NB4 (cell line): ENCODE results near the gene NUTM2E.
"Not testable (repeated sequence)": the region's sequence is repeated elsewhere in the genome, so short reads cannot be mapped to it uniquely, and the experiment has no call there.

Source experiments
- DNase-seq: peaks from one replicate; pipeline ENCODE4 v3.0.0; 2010; ENCODE audit warnings: low read depth
- H3K4me3 ChIP-seq: one replicate; pipeline ENCODE4 v1.5.1; 2011; ENCODE audit warnings: mild to moderate bottlenecking, low read depth, low read length, moderate library complexity
- TF ChIP-seq, protein P1 (sequence below): IDR thresholded peaks from 2 replicates; pipeline ENCODE4 v1.6.1; 2011; ENCODE audit warnings: low read depth, low read length
- TF ChIP-seq, protein P2 (sequence below): IDR thresholded peaks from one replicate; pipeline ENCODE4 v1.5.1; 2012; ENCODE audit warnings: low read depth, low read length

NUTM2E gene, protein sequence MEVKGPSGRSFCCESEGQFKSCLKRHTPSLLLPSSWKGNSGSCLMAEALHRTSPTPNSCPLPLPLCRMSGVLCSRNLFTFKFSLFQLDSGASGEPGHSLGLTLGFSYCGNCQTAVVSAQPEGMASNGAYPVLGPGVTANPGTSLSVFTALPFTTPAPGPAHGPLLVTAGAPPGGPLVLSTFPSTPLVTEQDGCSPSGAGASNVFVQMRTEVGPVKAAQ (N-terminal part only)

DNA sequence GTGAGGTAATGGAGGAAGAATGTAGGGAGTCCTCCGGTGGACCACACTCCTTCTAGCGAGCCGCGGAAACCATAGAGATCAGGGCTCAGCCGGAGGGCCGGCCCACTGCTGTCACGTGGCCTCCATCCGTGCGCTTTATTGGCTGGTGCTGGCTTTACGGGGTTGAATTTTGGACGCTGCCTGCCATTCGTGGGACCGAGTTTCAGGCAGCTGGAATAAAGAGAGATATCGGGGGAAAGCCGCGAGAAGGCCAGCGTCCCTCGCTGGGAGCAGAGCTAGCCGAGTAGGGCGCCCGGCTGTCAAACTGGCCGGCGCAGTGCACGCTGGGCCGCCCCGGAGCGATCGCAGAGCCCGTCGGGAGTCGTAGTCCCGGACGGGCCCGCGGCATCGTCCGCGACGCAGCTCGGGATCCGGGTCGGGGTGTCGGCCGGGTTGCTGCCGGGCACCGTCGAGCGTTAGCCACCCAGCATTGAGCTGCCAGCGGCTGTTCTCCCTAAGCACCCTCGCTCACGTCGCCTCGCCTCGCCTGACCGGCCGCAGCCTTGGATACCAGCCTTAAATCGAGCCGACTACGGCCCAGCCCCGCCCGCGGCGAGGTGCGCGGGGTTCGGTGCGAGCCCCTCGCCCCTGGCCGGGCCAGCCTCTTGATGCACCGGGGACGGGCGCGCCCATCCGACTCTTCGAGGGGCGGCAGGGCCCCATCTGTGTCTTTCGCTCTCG is at the start of gene NUTM2E:
TSS of gene NUTM2E (plus strand) at position 244 of the 720 bp plus-strand sequence. CDS start 15,002 bp downstream, outside the sequence.
- peak within 1 kb of the TSS; percentile 58 for H3K4me3 ChIP-seq
- TF ChIP-seq, protein P1, sequence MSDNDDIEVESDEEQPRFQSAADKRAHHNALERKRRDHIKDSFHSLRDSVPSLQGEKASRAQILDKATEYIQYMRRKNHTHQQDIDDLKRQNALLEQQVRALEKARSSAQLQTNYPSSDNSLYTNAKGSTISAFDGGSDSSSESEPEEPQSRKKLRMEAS: peak; percentile 41
- peak; percentile 86 for DNase-seq

DNA sequence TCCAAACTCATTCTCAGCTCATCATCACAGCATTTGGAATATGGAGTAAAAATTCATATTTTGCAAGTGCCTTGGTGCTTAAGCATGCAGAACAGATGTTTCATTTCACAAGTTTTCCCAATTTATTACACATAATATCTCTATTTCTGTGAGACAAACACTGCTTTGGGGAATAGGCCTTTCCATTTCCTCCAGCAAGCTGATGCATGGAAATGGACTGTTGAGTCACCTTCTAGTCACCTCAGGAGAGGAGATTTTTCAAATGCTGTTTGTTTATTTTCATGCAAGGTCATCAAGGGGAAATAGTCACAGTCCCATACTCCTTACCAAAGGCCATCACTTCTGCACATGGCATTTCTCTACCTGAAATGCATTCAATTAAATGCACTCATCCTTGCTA is 48.5 kb upstream of the NUTM2E start:
- not testable (repeated sequence) for DNase-seq, H3K4me3 ChIP-seq

DNA sequence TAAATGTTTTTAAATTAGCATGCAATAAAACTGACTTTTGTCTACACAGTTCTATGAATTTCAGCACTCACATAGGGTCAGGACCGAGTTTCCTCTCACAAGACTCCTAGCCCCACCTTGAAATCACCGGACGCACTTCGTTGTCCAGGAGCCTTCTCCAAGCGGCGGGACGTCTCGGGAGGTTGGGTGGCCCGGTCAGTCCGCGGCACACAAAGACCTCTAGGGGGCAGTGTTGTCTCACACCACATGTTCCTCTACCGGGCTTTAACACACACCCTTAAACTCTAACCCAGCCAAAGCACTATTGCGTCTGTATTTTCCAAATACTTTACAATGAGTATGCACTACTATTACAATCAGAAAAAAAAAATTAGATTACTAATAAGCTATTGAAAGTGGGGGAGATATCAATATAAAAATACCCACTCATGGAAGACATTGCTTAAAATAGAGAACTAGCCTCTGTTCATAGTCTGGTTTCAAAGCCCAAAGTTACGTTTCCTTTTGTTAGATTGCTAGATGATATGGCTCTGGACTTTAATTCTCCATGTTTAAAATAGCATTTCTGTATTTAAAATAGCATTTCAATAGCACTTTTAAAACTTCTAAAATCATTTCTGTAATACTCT is 47.1 kb upstream of the NUTM2E start:
- peak; percentile 70 for DNase-seq
- not testable (repeated sequence) for H3K4me3 ChIP-seq
- TF ChIP-seq, protein P2, sequence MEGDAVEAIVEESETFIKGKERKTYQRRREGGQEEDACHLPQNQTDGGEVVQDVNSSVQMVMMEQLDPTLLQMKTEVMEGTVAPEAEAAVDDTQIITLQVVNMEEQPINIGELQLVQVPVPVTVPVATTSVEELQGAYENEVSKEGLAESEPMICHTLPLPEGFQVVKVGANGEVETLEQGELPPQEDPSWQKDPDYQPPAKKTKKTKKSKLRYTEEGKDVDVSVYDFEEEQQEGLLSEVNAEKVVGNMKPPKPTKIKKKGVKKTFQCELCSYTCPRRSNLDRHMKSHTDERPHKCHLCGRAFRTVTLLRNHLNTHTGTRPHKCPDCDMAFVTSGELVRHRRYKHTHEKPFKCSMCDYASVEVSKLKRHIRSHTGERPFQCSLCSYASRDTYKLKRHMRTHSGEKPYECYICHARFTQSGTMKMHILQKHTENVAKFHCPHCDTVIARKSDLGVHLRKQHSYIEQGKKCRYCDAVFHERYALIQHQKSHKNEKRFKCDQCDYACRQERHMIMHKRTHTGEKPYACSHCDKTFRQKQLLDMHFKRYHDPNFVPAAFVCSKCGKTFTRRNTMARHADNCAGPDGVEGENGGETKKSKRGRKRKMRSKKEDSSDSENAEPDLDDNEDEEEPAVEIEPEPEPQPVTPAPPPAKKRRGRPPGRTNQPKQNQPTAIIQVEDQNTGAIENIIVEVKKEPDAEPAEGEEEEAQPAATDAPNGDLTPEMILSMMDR: peak; percentile 48

DNA sequence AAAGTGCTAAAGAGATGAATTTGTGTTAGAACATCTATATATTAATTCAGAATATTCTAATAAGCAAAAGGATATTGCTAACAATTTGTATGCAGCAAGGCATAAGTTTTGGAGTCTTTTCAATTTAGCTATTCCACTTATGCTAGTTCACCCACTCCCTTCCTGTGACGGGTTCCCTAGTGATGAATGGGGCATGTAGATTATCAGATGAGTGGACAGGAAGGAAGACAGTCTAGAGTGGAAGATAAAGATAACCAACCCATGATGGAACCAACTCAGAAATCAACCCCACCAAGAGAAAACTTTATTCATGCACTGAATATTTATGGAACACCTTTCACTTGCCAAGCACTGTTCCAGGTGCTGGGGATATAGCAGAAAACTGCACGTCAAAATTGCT is 46.5 kb upstream of the NUTM2E start:
- not testable (repeated sequence) for DNase-seq

DNA sequence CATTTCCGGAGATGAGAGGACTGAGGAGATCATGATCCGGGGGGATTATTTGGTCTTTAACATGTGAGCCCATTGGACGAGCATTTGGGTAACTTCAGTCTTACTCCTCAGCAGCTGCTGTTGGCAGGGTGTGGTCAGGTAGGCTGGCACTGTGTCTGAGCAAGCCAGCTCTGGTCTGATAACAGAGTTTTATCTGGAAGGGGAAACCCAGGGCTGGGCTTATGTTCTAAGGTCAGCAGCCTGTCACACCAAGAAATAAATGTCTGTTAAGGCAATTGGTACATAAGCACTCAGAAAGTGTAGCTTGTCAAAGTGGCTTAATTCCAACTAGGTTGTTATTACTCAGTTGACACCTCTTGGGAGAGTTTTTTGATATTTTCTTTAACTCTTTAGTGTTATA is 45.0 kb upstream of the NUTM2E start:
- DNase-seq, H3K4me3 ChIP-seq: not testable (repeated sequence)

More for the DNA sequence above, 46.5 kb upstream of the NUTM2E start:
- H3K4me3 ChIP-seq: not testable (repeated sequence)

DNA sequence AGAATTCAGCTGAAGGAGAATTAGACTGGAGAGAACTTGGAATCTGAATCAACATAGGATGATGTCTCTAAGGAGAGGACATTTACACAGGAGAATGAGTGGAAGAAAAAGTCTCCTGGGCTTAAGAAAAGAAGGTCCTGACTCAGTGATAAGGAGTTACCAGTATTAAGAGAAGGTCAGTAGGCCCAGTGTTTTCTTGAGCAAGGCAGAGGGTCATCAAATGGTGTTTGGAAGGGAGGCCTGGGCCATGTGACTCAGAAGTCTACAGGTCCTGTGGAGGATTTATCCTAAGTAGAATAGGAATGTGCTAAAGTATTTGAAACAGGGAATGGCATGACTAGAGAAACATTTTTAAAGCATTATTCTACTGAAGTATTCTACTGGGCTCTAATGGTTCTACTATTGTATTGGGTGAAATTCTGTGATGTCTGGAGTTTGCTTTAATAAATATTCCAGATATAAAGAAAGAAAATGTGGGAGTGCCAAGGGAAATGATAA is 39.0 kb upstream of the NUTM2E start:
- not testable (repeated sequence) for DNase-seq, H3K4me3 ChIP-seq

DNA sequence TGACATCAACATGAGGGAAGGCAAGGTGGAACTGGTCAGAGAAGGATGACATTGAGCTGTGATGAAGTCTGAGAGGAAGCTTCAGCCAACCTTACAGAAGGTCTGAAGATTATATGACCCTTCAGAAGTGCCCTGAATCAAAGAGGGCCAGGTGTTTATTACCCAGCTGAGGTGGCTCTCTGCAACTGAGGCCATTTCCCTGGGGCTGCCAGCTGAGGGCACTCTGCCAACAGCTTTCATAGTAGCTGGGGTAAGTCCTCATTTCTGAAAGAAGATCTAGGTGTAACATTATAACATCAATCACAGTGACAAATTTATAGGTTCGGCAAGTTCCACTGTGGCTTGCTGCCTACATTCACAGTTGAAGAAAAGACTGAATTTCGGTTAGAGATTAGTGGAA is 37.2 kb upstream of the NUTM2E start:
- not testable (repeated sequence) for H3K4me3 ChIP-seq, DNase-seq

DNA sequence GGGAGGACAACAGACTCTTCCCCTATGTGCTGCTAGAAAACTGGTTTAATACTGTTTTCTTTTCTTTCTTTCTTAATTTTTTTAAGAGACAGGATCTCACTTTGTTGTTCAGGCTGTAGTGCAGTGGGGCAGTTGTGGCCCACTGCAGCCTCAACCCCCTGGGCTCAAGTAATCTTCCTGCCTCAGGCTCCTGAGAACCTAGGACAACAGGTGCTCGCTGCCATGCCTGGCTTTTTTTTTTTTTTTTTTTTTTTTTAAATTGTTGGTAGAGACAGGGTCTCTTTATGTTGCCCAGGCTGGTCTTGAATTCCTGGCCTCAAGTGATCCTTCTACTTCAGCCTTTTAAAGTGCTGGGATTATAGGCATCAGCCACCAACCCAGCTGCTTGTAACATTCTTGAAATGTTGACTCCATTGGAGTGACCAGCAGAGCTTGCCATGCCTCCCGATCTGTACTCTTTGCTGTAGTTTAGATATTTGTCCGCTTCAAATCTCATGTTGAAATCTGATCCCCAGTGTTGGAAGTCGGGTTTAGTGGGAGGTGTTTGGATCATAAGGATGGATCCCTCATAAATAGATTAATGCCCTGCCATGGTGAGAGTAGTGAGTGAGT is 34.5 kb upstream of the NUTM2E start:
- not testable (repeated sequence) for DNase-seq, H3K4me3 ChIP-seq

DNA sequence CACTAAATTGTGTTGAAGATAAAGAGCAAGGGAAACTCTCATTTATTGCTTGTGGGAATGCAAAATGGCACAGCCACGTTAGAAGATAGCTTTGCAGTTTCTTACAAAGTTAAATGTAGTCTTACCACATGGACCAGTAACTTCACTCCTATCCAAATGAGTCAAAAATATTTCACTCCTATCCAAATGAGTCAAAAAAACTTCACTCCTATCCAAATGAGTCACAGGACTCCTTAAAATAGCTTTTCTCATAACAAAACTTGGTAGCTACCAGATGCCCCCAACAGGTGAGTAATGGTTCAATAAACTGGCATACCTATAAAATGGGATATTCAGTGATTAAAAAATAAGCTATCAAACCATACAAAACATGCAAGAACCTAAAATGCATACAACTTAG is 27.2 kb upstream of the NUTM2E start:
- not testable (repeated sequence) for DNase-seq, H3K4me3 ChIP-seq

DNA sequence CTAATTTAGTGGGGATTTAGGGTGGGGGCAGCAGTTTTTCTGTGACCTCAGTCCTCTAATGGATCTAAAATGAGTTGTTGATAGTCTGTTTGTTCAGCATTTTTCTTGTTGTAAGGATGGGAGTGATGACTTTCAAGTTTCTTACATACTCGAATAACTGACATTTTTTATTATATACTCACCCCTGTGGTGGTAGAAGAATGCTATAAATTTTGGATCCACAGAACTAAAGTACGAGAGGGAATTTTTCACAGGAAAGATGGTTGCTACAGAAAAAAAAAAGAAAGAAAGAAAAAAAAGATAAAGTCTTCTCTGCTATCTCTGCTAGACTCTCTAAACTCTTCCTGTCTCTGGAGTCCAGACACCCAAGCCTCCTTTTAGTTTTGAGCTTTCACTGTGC is 20.7 kb upstream of the NUTM2E start:
- DNase-seq, H3K4me3 ChIP-seq: not testable (repeated sequence)

DNA sequence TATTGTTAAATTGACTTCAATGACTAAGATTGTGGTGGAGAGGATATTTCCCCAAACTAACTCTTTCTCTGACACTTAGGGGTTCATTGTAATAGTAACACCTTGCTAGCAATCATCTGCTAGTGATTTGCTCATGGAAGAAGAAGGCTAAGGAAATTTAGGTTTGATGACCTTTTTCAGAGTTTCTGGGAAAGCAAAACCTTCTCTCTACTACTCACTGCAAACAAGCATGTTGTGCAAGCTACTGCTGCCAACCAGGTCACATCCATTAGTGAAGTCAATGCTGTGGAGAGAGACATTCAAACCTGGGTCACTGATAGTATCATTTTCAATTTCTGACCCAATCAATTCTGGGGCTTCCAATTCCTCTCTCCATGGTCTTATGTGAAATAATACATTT is 14.6 kb upstream of the NUTM2E start:
- H3K4me3 ChIP-seq, DNase-seq: not testable (repeated sequence)

DNA sequence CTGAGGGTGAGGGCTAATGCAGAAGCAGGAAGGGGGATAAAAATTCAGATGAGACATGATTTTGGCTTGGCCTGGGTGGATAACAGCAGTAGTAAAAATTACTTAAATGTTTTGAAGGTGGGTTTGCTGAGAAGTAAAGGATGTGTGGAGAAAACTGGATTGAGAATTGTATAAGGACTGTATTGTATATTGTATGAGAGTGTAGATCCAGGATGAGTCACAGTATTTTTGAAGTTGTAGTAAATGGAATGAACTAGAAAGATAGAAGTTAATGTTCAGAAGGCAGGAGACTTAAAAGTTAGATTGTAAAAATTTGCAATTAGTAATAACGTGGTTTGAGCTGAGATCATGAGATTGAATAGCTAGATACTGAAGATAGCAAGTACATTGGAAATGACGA is 10.2 kb upstream of the NUTM2E start:
- not testable (repeated sequence) for DNase-seq, H3K4me3 ChIP-seq

DNA sequence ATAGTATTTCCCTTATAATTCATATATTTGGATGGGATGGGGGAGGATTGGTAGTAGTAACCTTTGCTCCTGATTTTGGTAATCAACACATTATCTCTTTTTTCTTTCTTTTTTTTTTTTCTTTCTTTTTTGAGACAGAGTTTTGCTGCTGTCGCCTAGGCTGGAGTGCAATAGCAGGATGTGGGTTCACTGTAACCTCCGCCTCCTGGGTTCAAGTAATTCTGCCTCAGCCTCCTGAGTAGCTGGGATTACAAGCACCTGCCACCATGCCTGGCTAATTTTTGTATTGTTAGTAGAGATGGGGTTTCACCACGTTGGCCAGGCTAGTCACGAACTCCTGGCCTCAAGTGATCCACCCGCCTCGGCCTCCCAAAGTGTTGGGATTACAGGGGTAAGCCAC is 3.2 kb upstream of the NUTM2E start:
- not testable (repeated sequence) for DNase-seq, H3K4me3 ChIP-seq

DNA sequence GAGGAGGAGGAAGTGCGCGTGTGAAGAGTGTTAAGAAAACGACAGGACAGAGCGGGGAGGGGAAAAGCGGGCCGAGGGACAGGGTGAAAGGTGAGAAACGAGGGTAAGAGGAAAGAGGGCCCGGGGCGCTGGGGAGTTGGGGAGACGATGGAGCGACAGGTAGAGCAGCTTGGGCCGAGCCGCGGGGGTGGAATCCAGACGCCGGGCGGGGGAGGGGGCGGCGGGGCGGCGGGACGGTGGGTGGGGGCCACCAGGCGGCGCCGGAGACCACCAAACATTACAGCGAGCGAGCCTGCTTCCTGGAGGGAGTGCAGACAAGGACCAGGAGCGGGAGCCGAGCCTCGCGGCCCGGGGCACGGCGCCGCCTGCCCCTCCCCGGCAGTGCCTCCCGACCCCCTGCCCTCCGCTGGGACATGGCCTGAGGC is 940 bp upstream of the NUTM2E start:
- peak; percentile 29 for DNase-seq
- peak overlapping the region; percentile 49 for H3K4me3 ChIP-seq

DNA sequence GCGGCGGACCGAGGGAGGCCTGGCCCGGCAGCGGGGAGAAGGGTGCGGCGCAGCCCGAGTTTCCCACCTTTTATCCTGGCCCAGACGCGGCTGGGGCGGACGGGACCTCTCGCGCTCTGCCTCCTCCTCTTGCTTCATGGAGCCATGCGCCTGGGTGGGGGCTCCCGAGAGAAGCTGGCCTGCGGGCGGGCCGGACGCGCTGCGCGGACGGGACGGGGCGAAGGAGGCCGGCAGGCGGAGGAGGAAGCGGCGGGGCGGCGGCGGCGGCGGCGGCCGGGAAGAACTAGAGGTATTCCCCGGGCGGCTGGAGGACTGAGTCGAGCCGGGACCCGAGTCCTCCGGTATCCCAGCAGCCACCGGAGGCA is 426 bp upstream of the NUTM2E start:
- peak overlapping the region; percentile 42 for H3K4me3 ChIP-seq
- peak; percentile 34 for DNase-seq

DNA sequence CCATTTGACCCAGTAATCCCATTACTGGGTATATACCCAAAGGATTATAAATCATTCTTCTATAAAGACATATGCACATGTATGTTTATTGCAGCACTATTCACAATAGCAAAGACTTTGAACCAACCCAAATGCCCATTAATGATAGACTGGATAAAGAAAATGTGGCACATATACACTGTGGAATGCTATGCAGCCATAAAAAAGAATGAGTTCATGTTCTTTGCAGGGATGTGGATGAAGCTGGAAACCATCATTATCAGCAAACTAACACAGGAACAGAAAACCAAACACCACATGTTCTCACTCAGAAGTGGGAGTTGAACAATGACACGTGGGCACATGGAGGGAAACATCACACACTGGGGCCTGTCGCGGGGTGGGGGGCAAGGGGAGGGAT is 7.3 kb downstream of the NUTM2E start:
- H3K4me3 ChIP-seq, DNase-seq: not testable (repeated sequence)

DNA sequence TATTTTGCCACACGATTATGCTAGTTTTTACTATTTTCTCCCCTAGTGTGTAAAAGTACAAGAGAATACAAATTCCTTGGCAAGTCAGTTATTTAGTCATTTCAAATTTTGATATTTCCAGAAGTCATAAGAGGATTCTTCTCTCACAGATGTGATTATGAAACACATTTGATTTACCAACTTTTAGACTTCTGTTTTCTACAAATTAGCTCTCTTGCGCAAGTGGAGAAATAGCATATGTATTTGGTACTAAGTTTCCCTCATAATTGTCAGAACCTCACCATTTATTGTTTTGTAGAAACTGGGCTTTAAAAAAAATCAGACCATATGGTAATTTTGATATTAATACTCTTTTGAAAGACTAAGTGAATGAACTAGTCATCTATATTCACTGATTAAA is 9.4 kb downstream of the NUTM2E start:
- DNase-seq, H3K4me3 ChIP-seq: not testable (repeated sequence)
